Stimulated activated naive CD8-positive, alpha-beta T cell treated with anti-CD3 and anti-CD28 coated beads, Interleukin-15, Interleukin-2, amounts not matched to agents 100 ng/mL and 50 ng/mL, for 24 hours (primary cell): ENCODE data around the gene EPHA4.

Experiments used
- H3K27ac Mint-ChIP-seq: one replicate; pipeline ENCODE4 v1.8.0; 2021; ENCODE audit warnings: mild to moderate bottlenecking, mixed read lengths
- H3K27me3 Mint-ChIP-seq: one replicate; pipeline ENCODE4 v1.8.0; 2021; ENCODE audit warnings: mixed read lengths
- H3K36me3 Mint-ChIP-seq: one replicate; pipeline ENCODE4 v1.8.0; 2021; ENCODE audit warnings: low read depth, mixed read lengths
- H3K4me1 Mint-ChIP-seq: one replicate; pipeline ENCODE4 v1.8.0; 2021; ENCODE audit warnings: low read depth, mixed read lengths
- H3K4me3 Mint-ChIP-seq: one replicate; pipeline ENCODE4 v1.8.0; 2021; ENCODE audit warnings: mild to moderate bottlenecking, mixed read lengths
- H3K9me3 Mint-ChIP-seq: one replicate; pipeline ENCODE4 v1.8.0; 2021; ENCODE audit warnings: mixed read lengths

EPHA4 gene

GRCh38 chr2:221447310-221447709 is 124.8 kb downstream of the EPHA4 start:
- H3K9me3 Mint-ChIP-seq, result no peaks in the 10 kb centered on the region
- no peaks in the 10 kb centered on the region for H3K36me3 Mint-ChIP-seq
- peaks cover 7% of the 10 kb centered on the region for H3K4me1 Mint-ChIP-seq
- H3K4me3 Mint-ChIP-seq, result no peak overlapping the region
- H3K27ac Mint-ChIP-seq, result no peak overlapping the region
- no peaks in the 10 kb centered on the region for H3K27me3 Mint-ChIP-seq

GRCh38 chr2:221446140-221446539 is 126.0 kb downstream of the EPHA4 start:
- Mint-ChIP-seq H3K4me1 (peaks cover 7% of the 10 kb centered on the region), H3K9me3 (no peaks in the 10 kb centered on the region), H3K27me3 (no peaks in the 10 kb centered on the region), H3K27ac (no peak overlapping the region), H3K36me3 (no peaks in the 10 kb centered on the region), H3K4me3 (no peak overlapping the region)

GRCh38 chr2:221444106-221444505 is 128.0 kb downstream of the EPHA4 start:
- Mint-ChIP-seq H3K4me1 (peaks cover 7% of the 10 kb centered on the region), H3K27me3 (no peaks in the 10 kb centered on the region), H3K36me3 (no peaks in the 10 kb centered on the region), H3K4me3 (no peak overlapping the region), H3K9me3 (no peaks in the 10 kb centered on the region), H3K27ac (no peak overlapping the region)

DNA sequence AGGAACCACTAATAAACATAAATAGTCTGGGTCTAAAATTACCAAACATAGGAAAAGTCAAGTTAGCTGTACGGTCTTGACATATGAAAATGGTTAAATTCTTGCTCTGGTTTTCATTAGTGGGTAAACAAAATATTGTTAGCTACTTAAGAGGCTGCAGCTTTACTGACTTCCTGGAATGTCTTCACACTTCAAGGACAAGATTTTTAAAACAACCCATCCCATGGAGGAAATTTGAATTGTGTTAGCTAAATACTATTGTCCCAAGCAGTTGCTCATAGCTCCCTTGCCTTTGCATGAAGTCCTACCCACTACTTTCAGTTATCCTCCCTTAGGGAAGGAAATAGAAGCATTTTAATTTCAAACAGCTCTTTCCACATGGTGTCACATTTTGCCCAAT is 128.5 kb downstream of the EPHA4 start:
- Mint-ChIP-seq H3K4me1 (peaks cover 7% of the 10 kb centered on the region), H3K27me3 (no peaks in the 10 kb centered on the region), H3K4me3 (no peak overlapping the region), H3K9me3 (no peaks in the 10 kb centered on the region), H3K36me3 (no peaks in the 10 kb centered on the region), H3K27ac (no peak overlapping the region)

DNA sequence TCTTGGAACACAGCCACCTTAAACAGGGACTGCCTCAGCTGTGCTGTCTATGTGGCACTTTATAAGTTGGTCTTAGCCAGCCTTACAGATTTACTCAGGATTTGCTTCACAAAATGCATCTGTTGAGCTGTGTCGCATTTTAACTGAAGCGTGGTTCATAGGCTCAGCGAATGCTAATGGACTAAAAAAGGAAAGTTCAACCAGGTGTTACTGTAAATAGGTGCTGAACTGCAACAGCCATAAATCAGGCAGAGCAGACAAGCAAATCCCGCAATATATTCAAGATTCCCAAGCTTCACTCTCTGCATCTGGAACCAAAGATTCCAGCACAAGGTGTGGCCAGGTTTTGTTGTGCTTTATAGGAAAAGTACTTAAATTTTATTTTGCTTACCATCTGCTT is 130.0 kb downstream of the EPHA4 start:
- H3K9me3 Mint-ChIP-seq, result no peaks in the 10 kb centered on the region
- no peaks in the 10 kb centered on the region for H3K27me3 Mint-ChIP-seq
- H3K36me3 Mint-ChIP-seq, result no peaks in the 10 kb centered on the region
- H3K27ac Mint-ChIP-seq, result no peak overlapping the region
- H3K4me3 Mint-ChIP-seq, result no peak overlapping the region
- H3K4me1 Mint-ChIP-seq, result peaks cover 7% of the 10 kb centered on the region

DNA sequence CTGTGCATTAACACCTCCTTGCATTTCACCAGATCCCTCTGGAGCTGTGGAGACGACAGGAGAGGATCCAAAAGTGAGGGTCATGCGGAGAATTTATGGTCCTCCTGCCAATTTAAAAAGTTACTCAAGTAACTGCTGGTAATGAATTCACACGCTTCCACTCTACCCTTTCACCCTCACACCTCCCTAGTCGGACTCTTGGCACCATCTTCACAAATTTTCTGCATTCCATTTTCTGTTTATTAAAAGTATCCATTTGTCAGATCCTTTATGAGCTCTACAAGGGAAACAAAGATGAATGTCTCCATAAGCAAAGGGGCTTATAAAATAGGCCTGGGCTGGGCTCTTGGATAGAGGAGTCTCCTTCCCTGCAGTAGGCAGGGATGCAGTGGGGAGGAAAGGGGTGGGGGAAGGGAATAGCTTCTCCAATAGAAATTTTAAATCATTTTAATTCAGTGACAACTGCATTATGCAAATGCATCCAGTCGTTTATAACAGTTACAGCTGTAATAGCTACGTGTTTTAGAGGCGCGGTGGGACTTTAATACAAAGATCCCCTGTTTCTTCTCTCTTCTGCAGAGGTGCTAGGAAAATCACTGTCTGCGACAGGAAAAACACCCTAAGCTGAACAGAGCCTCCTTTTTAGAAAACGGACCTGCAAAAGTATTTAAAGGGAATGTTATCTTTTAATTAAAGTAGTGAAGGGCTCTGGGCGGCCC is 132.2 kb downstream of the EPHA4 start:
- Mint-ChIP-seq H3K36me3 (no peaks in the 10 kb centered on the region), H3K27ac (no peak overlapping the region), H3K4me1 (peaks cover 7% of the 10 kb centered on the region), H3K27me3 (no peaks in the 10 kb centered on the region), H3K4me3 (no peak overlapping the region), H3K9me3 (no peaks in the 10 kb centered on the region)

GRCh38 chr2:221437056-221437455 is 135.0 kb downstream of the EPHA4 start:
- no peak overlapping the region for H3K27ac Mint-ChIP-seq
- H3K27me3 Mint-ChIP-seq, result no peaks in the 10 kb centered on the region
- no peaks in the 10 kb centered on the region for H3K36me3 Mint-ChIP-seq
- no peaks in the 10 kb centered on the region for H3K9me3 Mint-ChIP-seq
- H3K4me1 Mint-ChIP-seq, result no peaks in the 10 kb centered on the region
- no peak overlapping the region for H3K4me3 Mint-ChIP-seq

DNA sequence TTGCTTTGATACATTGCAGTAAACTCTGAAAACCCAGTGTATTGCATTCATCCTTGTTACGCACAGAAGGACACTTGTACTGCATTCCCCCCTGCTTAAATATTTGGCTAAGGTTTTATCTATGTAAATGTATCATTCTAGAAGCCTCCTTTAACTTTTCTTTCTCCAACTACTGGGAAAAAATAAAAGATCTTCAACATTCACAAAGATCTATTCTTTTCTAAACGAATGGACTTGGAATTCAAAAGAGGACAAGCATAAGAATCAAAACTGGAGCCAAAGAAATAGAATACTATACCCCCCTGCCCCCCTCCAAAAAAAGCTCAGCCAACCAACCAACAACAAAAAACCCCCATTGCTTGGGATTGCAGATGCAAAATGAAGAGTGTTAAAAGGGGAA is 136.9 kb downstream of the EPHA4 start:
- Mint-ChIP-seq H3K9me3 (no peaks in the 10 kb centered on the region), H3K36me3 (no peaks in the 10 kb centered on the region), H3K27ac (no peak overlapping the region), H3K4me1 (no peaks in the 10 kb centered on the region), H3K27me3 (no peaks in the 10 kb centered on the region), H3K4me3 (no peak overlapping the region)

DNA sequence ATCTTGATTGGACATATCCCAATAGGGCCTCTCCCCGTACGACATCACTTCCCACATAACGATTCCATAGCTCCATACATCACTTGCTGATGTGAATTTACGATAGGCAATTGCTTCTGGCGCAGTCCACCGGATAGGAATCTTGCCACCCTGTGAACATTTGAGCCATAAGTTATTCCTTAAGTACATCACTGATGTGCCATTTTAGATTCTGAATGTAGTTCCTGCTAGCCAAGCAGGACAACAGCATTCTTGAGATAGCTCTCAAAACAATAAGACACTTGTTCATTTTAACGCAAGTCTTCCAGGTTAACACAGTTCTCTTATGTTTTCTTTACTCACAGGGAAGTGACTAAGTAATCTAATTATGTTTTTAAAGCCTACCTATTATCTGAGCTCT is 138.0 kb downstream of the EPHA4 start:
- no peak overlapping the region for H3K4me3 Mint-ChIP-seq
- no peaks in the 10 kb centered on the region for H3K27me3 Mint-ChIP-seq
- H3K27ac Mint-ChIP-seq, result no peak overlapping the region
- no peaks in the 10 kb centered on the region for H3K9me3 Mint-ChIP-seq
- H3K36me3 Mint-ChIP-seq, result no peaks in the 10 kb centered on the region
- no peaks in the 10 kb centered on the region for H3K4me1 Mint-ChIP-seq

DNA sequence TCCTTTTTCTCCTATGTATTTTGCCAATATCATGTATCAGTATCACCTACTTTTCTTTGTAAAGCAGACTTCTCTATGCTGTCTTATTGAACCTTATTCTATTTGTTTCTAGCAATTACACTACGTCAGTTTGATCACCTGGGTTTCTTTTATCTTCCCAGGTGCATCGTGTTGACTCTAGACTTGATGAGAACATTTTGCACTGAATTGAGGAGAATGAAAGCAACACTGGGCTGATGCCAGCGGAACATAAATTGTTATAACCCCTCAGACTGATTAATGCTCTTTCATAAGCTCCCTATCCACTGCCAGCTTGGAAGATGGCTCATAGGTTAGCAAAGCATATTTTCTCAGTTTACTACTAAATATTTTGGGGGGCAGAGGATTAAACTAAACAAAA is 140.6 kb downstream of the EPHA4 start:
- Mint-ChIP-seq H3K4me1 (no peaks in the 10 kb centered on the region), H3K4me3 (no peak overlapping the region), H3K27me3 (no peaks in the 10 kb centered on the region), H3K36me3 (no peaks in the 10 kb centered on the region), H3K9me3 (no peaks in the 10 kb centered on the region), H3K27ac (no peak overlapping the region)

DNA sequence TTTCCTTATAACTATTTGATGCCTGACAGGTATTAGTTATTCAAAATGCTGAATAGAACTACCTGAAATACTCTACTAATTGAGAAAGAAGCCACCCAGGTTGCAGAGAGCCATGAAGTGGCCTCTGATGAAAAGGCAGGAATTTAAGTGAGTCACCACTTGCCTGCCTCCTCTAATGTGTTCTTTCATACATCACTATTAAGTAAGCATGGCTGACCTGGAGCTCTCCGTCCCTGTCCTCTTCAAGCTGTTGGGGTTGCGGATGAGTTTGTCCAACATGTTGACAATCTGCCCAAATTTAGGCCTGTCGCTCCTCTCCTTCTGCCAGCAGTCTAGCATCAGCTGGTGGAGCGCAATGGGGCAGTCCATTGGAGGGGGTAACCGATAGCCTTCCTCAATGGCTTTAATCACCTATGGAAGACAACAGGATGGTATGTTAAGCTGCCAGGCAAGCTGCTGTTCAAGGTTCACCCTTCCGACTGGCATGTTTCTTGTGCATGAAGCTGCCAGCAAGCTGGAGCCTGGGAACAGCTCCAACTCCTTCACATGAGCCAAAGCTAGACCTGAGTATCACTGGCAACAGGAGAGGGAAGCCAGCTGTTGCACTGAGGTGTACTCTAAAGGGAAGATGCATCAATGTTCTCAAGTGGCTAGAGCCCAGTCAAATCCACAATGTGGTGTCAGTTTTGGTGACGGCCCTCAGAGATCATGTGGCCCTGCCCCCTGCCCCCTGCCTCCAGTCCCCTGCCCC is 142.2 kb downstream of the EPHA4 start:
- H3K27ac Mint-ChIP-seq, result no peak overlapping the region
- H3K4me1 Mint-ChIP-seq, result no peaks in the 10 kb centered on the region
- H3K36me3 Mint-ChIP-seq, result peaks cover 1% of the 10 kb centered on the region
- no peaks in the 10 kb centered on the region for H3K9me3 Mint-ChIP-seq
- H3K27me3 Mint-ChIP-seq, result no peaks in the 10 kb centered on the region
- no peak overlapping the region for H3K4me3 Mint-ChIP-seq

DNA sequence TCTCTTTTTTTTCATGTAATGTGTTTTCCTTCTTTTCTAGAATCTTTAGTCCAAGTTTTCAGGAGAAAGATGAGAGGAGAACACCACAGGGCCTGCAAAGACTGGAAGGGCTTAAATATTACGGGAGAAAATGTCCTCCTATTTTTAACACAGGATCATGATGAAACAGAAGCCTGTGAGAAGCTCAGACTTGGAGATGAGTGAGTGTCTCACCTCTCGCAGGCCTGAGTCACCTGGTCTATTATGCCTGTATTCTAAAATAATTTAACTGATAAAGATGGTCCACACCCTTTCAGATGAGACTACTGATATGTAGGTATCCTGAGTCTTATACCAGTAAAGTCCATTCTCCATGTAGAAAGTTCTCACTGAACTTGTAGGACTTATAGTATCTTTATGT is 143.2 kb downstream of the EPHA4 start:
- Mint-ChIP-seq H3K4me3 (no peak overlapping the region), H3K4me1 (no peaks in the 10 kb centered on the region), H3K36me3 (peaks cover 4% of the 10 kb centered on the region), H3K27me3 (no peaks in the 10 kb centered on the region), H3K27ac (no peak overlapping the region), H3K9me3 (no peaks in the 10 kb centered on the region)

- no peak overlapping the region for H3K27ac Mint-ChIP-seq
- no peak overlapping the region for H3K4me3 Mint-ChIP-seq
- no peaks in the 10 kb centered on the region for H3K4me1 Mint-ChIP-seq
- H3K36me3 Mint-ChIP-seq, result peaks cover 4% of the 10 kb centered on the region
- no peaks in the 10 kb centered on the region for H3K27me3 Mint-ChIP-seq
- no peaks in the 10 kb centered on the region for H3K9me3 Mint-ChIP-seq
These were observed 145.2 kb downstream of the EPHA4 start for GRCh38 chr2:221426929-221427328.

- H3K4me3 Mint-ChIP-seq, result no peak overlapping the region
- H3K27me3 Mint-ChIP-seq, result no peaks in the 10 kb centered on the region
- no peaks in the 10 kb centered on the region for H3K4me1 Mint-ChIP-seq
- peaks cover 4% of the 10 kb centered on the region for H3K36me3 Mint-ChIP-seq
- no peak overlapping the region for H3K27ac Mint-ChIP-seq
- no peaks in the 10 kb centered on the region for H3K9me3 Mint-ChIP-seq
These were observed 146.2 kb downstream of the EPHA4 start for GRCh38 chr2:221425891-221426290.

GRCh38 chr2:221425353-221425752 is 146.8 kb downstream of the EPHA4 start:
- H3K4me3 Mint-ChIP-seq, result no peak overlapping the region
- H3K27me3 Mint-ChIP-seq, result no peaks in the 10 kb centered on the region
- H3K4me1 Mint-ChIP-seq, result peaks cover 4% of the 10 kb centered on the region
- H3K9me3 Mint-ChIP-seq, result no peaks in the 10 kb centered on the region
- peaks cover 4% of the 10 kb centered on the region for H3K36me3 Mint-ChIP-seq
- no peak overlapping the region for H3K27ac Mint-ChIP-seq
